GM21825 (cell line): ENCODE data around the gene RTL9.
"Not testable (repeated sequence)": the region's sequence is repeated elsewhere in the genome, so short reads cannot be mapped to it uniquely, and the experiment has no call there.

Experiments used
- ATAC-seq: cut with Tn5 transposase; IDR thresholded peaks from one replicate; pipeline ENCODE4 v1.9.1; 2021; ENCODE audit warnings: mild to moderate bottlenecking, moderate library complexity; ENCODE audit not compliant: unreplicated experiment

RTL9 gene

GRCh38 chrX:110358548-110358947, at the start of gene RTL9:
Gene RTL9, plus strand, starts transcription at chrX:110358848. Its CDS starts 91,770 bp downstream, at chrX:110450618.
- ATAC-seq: no peak

GRCh38 chrX:110310000-110310790, 48.5 kb upstream of the RTL9 start:
- no peak for ATAC-seq

DNA sequence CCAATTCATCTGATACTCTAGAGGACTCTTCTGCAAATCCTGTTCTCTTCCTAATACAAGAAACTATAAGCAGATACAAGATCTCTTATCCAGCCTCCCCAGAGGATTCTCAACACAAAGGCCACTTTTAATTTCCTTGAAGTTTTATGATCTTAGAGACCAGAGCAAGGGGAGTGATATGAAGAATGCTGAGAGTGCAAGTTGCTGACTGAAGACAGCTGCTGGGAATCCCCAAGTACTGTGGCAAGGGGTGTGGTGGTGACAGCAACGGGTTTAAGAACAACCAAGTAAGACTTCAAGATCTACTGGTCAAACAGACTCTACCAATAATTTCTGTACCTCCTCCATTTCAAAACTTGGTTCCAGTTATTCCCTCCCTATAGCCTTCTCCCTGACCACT, 47.8 kb upstream of the RTL9 start:
- peak; percentile 86 for ATAC-seq

DNA sequence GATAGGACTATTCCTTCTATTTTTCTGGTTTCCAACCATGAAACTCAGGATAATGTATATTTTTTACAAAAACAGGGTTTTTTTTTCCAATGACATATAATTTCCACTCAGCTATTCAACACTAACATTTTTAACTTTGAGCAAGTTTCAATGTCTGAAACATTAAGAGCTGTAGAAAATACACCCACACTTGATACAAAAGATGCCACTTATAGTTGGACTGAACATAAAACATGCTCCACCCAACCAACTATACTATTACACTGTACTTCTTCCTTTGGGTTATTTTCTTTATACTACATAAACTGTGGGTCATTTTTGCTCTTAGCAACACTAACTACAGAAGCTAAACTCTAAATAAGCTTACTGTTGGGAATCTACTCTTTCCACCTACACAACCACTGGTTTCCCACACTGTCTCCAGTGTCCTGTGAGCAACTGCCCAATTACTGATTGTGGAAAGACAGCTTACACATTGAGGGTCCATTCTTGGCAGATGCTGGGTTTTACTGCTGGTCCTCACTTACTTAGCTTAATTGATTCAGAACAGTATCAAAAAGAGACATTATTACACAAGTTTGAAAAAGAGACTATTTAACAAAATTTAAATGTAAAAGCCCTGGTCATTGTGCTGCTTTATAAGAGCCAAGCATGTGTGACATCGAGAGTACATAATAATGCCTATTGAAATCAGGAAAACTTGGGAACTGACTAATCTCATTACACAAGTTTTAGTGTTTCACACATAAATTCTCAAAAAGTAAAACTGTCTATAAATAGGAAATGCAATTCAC, 47.0 kb upstream of the RTL9 start:
- no peak for ATAC-seq

DNA sequence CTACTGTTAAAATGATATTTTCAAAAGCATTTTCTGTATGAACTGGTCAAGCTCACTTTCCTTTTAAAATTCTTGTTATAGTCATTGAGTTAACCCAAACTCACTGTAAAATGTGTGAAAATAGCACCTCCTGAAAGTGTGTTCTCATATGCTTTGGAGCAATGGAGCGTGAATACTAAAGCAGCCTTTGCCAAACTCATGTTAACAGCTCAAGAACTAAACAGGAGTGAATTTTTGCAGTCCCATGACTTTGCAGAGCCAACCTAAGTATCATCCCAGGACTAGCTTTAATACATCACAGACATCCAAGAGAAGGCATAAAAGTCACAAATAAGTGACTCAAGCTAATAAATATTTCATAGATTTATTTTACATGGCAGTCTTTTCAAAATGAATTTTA, 43.1 kb upstream of the RTL9 start:
- no peak for ATAC-seq

DNA sequence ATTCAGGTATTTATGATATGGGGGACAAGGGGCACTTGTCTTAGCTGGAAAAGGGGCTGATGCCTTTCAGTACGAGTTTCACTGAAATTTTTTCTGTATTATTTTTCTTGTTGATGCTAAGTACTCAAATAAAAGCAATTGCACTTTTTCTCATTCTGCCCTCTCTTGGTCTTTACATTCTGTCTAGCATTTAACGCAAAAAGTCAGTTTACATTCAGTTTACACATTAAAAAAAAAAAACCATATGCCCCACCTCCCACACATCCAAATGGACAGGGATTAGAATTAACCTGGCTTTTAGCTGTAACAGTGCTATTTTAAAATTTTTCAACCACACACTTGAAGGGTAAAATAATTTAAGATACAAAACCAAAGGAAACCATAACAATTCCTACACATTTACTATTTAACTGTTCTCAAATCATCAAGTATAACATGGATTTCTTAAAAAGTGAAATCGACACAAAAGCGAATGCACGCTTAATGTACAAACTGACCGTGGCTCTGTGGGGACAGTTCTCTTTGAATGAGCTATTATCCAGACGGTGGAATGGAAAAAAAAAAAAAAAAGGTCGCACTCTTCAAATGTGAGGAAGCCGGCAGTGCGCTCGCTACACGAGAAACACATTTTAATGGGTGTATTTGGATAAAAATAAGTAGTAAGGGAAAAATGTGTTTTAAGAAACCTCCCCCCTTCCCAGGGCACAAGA, 42.1 kb upstream of the RTL9 start:
- no peak for ATAC-seq

DNA sequence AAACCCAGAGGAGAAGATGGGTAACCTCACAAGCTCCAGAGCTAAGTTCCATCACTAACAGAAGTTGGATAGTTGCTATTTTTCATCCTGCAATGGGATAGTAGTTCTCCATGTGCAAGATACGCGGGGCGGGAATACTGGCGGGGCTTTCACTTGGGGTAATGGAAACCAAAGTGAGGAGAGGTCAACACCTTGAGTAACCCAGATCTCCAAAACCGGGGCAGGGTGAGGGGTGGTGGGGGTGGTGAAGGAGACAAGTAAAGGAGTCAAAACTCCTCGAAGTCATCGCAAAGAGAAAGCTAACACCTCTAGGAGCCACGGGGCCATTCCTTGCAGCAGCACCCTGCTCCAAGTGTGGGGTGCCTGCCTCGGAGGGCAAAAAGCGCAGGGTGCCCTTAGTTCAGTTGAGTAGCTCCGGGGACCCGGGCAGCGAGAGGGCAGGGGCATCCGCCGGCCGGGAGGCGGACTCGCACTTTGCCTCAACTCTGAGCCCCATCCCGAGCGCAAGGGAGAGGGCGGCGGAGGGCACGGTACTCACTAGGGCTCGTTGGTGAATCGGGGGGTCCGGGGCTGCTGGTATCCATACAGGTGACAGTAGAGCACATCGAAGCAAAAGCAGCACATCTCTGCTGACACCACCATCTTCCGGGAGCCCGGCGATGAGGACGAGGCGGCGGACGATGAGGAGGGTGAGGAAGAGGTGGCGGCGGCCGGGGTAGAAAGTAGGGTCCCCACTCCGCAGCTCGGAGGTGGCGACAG, 41.4 kb upstream of the RTL9 start:
- peak; percentile 15 for ATAC-seq

DNA sequence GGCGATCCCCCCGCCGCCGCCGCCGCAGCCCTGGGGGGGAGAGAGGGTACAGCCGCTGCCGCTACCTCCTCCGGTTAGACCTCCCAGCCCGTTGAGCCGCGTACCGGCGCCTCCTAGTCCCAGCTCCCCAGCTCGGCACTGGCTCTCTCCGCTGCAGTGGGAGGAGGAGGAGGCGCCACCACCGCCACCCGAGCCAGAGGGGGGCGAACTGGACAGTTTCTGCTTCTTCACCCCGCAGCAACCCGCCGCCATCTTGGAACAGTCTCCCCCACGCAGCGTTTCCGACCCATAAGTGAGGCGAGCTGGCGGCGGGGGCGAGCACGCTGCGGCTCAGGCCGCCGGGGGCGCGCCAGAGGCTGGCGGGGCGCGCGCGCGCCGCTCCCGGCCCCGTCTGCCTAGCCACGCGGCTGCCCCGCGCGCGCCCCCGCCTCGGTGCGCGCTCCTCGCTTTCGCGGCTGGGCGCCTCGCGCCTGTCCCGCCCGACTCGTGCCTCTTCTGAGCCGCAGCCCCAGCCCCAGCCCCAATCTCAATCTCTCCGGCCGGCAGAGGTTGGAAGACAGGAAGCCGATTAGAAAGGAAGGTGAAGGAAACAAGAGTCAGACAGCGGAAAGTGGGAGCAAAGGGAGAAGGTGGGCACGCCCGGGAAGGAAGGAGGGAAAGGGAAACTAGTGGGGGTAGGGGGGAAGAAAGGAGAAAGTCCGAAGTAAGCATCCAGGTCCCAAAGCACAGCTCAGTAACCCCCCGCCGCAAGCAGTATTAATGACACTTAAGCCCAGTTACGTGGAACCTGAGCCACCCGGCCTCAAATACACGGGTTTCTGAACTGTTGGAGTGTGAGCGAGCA, 40.6 kb upstream of the RTL9 start, which contains the start of gene AMMECR1:
TSS of gene AMMECR1 (minus strand) at position 266 of the 844 bp plus-strand sequence. CDS start at position 252, 14 bp downstream.
- ATAC-seq: peak; percentile 72

- no peak for ATAC-seq
Measured at GRCh38 chrX:110318664-110318968, 40.0 kb upstream of the RTL9 start.

- no peak for ATAC-seq
Measured at GRCh38 chrX:110320381-110320987, 38.2 kb upstream of the RTL9 start.

DNA sequence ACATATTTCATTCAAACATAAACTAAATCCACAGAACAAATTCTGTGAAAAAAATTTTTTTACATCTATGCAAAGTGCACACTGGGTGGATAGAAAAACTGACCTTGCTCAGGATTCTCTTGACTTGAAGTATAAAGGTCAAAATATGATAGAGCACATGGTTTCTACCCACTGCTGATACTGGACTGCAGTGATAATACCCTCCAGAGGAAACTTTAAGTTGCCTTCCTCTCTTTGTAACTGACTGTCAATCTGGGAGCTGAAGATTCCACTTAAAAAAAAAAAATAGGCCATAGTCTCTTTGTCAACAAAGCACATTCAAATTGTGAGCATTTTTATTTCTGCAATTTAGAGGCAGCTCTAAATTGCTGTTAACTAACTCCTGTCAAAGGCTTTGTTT, 37.6 kb upstream of the RTL9 start:
- ATAC-seq: no peak

DNA sequence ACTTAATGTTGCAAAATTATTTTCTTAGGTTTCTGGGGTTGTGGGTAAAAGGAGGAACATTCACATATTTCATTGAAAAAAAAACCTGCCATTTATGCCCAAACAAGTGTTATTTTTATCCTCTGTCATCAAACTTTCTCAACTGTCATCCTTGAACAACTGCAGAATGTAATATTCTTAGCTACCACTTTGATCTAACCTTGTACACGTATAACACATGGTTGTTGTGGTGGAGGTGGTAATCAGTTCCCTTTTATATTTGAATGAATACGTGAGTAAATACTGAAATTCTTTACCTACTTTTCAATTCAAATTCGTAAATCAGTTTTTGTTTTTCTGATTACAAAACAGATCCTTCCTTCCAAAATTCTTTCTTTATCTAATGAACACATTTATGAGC, 37.0 kb upstream of the RTL9 start:
- no peak for ATAC-seq

DNA sequence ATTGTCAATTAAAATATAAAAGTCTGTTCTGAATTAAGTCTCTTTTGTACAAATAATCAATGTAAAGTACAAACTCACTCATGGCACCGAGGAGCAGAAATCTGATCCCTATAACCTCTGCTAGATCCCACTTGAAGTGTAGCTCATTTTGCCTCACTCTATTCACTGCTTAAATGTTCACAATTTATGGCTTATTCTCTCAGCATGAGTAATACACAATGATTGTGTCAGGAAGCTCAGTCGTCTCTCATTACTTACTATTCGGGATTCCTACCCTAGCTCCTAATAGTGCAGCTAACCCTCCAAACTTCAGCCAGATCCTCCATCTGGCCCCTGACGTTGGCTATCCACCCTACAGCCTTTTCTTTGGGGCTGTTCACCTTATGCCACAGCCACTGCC, 36.0 kb upstream of the RTL9 start:
- no peak for ATAC-seq

GRCh38 chrX:110326712-110327111, 31.9 kb upstream of the RTL9 start:
- no peak for ATAC-seq

- ATAC-seq: no peak
Measured at GRCh38 chrX:110327336-110327735, 31.3 kb upstream of the RTL9 start.

- not testable (repeated sequence) for ATAC-seq
Measured at GRCh38 chrX:110328613-110329012, 30.0 kb upstream of the RTL9 start.

DNA sequence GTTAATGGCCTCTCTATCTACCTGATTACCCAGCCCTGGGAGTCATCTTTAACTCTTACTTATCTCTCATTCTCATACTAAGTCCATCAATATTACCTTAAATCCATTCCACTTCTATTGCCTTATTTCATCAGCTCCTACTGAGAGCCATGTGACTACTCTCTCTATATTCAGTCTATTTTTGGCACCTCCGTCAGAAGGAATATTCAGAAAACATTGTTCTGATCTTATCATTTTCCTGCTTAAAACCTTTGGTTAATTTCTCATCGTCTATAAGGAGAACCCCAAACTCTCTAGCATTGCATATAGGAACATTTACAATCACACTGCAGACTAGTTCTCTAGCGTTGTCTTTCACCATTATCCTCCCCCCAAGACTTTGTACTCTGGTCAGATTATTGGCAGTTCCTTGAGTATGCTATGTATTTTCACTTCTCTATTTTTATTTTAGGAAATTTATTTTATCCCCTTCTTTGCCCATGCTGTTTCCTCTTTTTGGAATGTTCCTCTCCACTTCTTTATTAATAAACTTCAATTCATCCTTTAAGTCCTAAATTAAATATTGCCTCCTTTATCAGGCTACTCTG, 27.1 kb upstream of the RTL9 start:
- no peak for ATAC-seq

DNA sequence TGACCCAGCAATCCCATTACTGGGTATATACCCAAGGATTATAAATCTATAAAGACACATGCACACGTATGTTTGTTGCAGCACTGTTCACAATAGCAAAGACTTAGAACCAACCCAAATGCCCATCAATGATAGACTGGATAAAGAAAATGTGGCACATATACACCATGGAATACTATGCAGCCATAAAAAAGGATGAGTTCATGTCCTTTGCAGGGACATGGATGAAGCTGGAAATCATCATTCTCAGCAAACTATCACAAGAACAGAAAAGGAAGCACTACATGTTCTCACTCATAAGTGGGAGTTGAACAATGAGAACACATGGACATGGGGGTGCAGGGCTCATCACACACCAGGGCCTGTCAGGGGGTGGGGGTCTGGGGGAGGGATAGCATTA, 25.2 kb upstream of the RTL9 start:
- ATAC-seq: not testable (repeated sequence)

DNA sequence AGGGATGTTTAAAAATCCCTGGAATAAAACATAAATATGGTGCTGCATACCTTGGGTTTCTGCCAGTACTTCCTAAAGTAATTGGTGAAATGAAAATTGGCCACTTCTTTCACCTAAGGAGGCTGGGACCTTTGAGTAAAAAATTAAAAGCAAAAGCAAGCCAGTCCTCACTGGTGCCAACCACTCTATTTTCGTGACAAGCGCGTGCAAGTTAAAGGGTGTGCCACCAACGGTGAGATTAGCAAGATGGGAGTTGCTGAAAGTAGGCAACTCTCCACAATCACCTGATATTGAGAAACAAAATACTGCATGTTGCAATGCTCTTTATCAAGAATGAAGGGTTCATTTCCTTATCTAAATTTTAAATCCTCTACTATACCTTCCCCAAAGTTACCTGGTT, 19.7 kb upstream of the RTL9 start:
- ATAC-seq: no peak
